K562 (cell line): ENCODE measurements around the gene CAMK2B. TPM values are rescaled to one million over a fixed set of nuclear protein-coding genes. Genes with fewer than 3 reads are reported as not detected.

Source experiments
- ATAC-seq: fragments of 200-7000 bp; cut with Tn5 transposase; 3 replicates; pipeline ENCODE4 v1.9.1; 2020; ENCODE audit warnings: moderate library complexity
- BruUV-seq: library from RNA; stranded (reverse); fragments of 400-500 nt; replicated peaks from 2 replicates; lab custom pipeline; 2021; lab: Mats Ljungman, UMichigan
- CTCF ChIA-PET: fragments of 300-600 bp; formaldehyde crosslinking; extraction: SDS; loops from one replicate; lab custom pipeline; 2021; ENCODE audit warnings: low intra/inter-chr PET ratio; lab: Yijun Ruan, JAX
- POLR2A ChIA-PET: fragments of 300-600, 350-650 bp; sonication (Branson Sonifier 250); formaldehyde crosslinking; extraction: SDS; loops from one replicate; lab custom pipeline; 2021; ENCODE audit warnings: antibody characterized with exemption, inconsistent platforms; lab: Yijun Ruan, JAX
- DNase-seq, 4 experiments: peaks; one replicate each; pipeline versions ENCODE4 v3.0.0 to v3.0.0-alpha.2; 2011 to 2018; ENCODE audit warnings: low spot score in 3 of 4, mixed read lengths in 3 of 4; ENCODE audit errors: extremely low read depth in 1 of 4
- FAIRE-seq: peaks from 2 replicates; lab custom pipeline; 2011; peaks lifted over from hg19 to GRCh38; lab: Jason Lieb, UNC
- H2AFZ ChIP-seq: 2 replicates; pipeline ENCODE4 v1.6.0; 2011; ENCODE audit warnings: low read depth, low read length, control low read depth, inconsistent platforms
- H3K27ac ChIP-seq: fragments of 200-600 bp; 3 replicates; pipeline ENCODE4 v1.8.0; 2011; ENCODE audit warnings: low read depth, mild to moderate bottlenecking, control low read depth, inconsistent platforms, low read length, moderate library complexity, mixed read lengths; ENCODE audit errors: extremely low read depth
- H3K27me3 ChIP-seq, 2 experiments: fragments of 300-600 bp in 1 of 2; 2 replicates in 1 of 2; 3 replicates in 1 of 2; pipeline versions ENCODE4 v1.6.0 to v1.8.0; 2011; ENCODE audit warnings: inconsistent platforms in 2 of 2, low read length in 2 of 2, mild to moderate bottlenecking in 1 of 2, mixed read lengths in 1 of 2, moderate library complexity in 1 of 2; ENCODE audit not compliant: control insufficient read depth in 2 of 2, insufficient read depth in 2 of 2
- H3K36me3 ChIP-seq: fragments of 300-600 bp; 3 replicates; pipeline ENCODE4 v1.8.0; 2011; ENCODE audit warnings: mild to moderate bottlenecking, low read length, inconsistent platforms; ENCODE audit not compliant: control insufficient read depth, insufficient read depth
- H3K4me1 ChIP-seq, 2 experiments: fragments of 200-600 bp in 1 of 2; replicated peaks in 1 of 2; 2 replicates in 1 of 2; 3 replicates in 1 of 2; pipeline versions ENCODE4 v1.5.1 to v1.8.0; 2011; ENCODE audit warnings: inconsistent platforms in 2 of 2, low read length in 2 of 2, mild to moderate bottlenecking in 1 of 2, mixed read lengths in 1 of 2, moderate library complexity in 1 of 2; ENCODE audit not compliant: control insufficient read depth in 2 of 2, insufficient read depth in 2 of 2
- H3K4me2 ChIP-seq: 2 replicates; pipeline ENCODE4 v1.6.1; 2011; ENCODE audit warnings: low read length, control low read depth, inconsistent platforms, mixed read lengths; ENCODE audit not compliant: insufficient read depth
- H3K4me3 ChIP-seq: fragments of 200-600 bp; sonication (generic), shearing (Covaris generic); 2 replicates; pipeline ENCODE4 v1.5.1; 2016; ENCODE audit warnings: control low read depth, inconsistent platforms
- H3K79me2 ChIP-seq: fragments of 200-600 bp; 3 replicates; pipeline ENCODE4 v1.8.0; 2011; ENCODE audit warnings: low read length, inconsistent platforms; ENCODE audit not compliant: control insufficient read depth, insufficient read depth
- H3K9ac ChIP-seq, 2 experiments: 2 replicates each; pipeline versions ENCODE4 v1.6.0 to v1.6.1; 2011; ENCODE audit warnings: low read depth in 2 of 2, low read length in 2 of 2, control low read depth in 1 of 2, inconsistent platforms in 1 of 2, mild to moderate bottlenecking in 1 of 2, mixed read lengths in 1 of 2; ENCODE audit not compliant: insufficient read depth in 1 of 2
- H3K9me1 ChIP-seq: one replicate; pipeline ENCODE4 v1.6.0; 2011; ENCODE audit warnings: inconsistent platforms, mild to moderate bottlenecking, low read length, moderate library complexity; ENCODE audit not compliant: control insufficient read depth, insufficient read depth
- H3K9me3 ChIP-seq: replicated peaks from 2 replicates; pipeline ENCODE4 v1.5.1; 2011; ENCODE audit warnings: low read depth, low read length, inconsistent platforms; ENCODE audit not compliant: control insufficient read depth, insufficient read depth
- H4K20me1 ChIP-seq: replicated peaks from 2 replicates; pipeline ENCODE4 v1.6.1; 2011; ENCODE audit warnings: low read length, inconsistent platforms, mixed read lengths; ENCODE audit not compliant: control insufficient read depth, insufficient read depth
- ARHGAP35 ChIP-seq: fragments of 450-650 bp; IDR thresholded peaks from 2 replicates; pipeline ENCODE4 v1.6.1; 2018; ENCODE audit not compliant: partially characterized antibody
- ATF7 ChIP-seq: fragments of 450-650 bp; IDR thresholded peaks from 2 replicates; pipeline ENCODE4 v1.7.1; 2014; ENCODE audit warnings: mild to moderate bottlenecking, moderate library complexity
- CBX3 ChIP-seq, 2 experiments: IDR thresholded peaks; 1 replicate in 1 of 2; 2 replicates in 1 of 2; pipeline ENCODE4 v1.6.1; 2012; ENCODE audit warnings: inconsistent platforms in 2 of 2, low read length in 2 of 2, borderline replicate concordance in 1 of 2, control low read depth in 1 of 2
- KLF13 ChIP-seq: fragments of 450-650 bp; IDR thresholded peaks from 2 replicates; pipeline ENCODE4 v1.6.1; 2016; ENCODE audit warnings: missing genetic modification characterization, low read depth, mild to moderate bottlenecking, missing compliant biosample characterization, moderate library complexity, borderline replicate concordance
- MTA1 ChIP-seq: fragments of 450-650 bp; IDR thresholded peaks from 2 replicates; pipeline ENCODE4 v1.6.1; 2017; ENCODE audit warnings: borderline replicate concordance
- MXI1 ChIP-seq: IDR thresholded peaks from 2 replicates; pipeline ENCODE4 v1.6.1; 2011; ENCODE audit warnings: low read depth, mild to moderate bottlenecking, improper control_type of control experiment, low read length
- RBM17 ChIP-seq: fragments of 200-400 bp; formaldehyde crosslinking; IDR thresholded peaks from 2 replicates; pipeline ENCODE4 v1.6.1; 2017; ENCODE audit warnings: low read depth, mild to moderate bottlenecking, low read length, borderline replicate concordance
- RUNX1 ChIP-seq: sonication (generic); IDR thresholded peaks from 2 replicates; pipeline ENCODE4 v1.6.1; 2016; ENCODE audit warnings: antibody characterized with exemption, low read depth
- SMARCB1 ChIP-seq: IDR thresholded peaks from 2 replicates; pipeline ENCODE4 v1.6.1; 2011; ENCODE audit warnings: improper control_type of control experiment, low read depth; ENCODE audit not compliant: insufficient read length
- SRSF9 ChIP-seq: fragments of 200-400 bp; formaldehyde crosslinking; IDR thresholded peaks from 2 replicates; pipeline ENCODE4 v1.6.1; 2017; ENCODE audit warnings: low read depth, low read length, borderline replicate concordance
- TOE1 ChIP-seq, 2 experiments: fragments of 450-650 bp in 1 of 2; sonication (generic) in 1 of 2; formaldehyde crosslinking in 1 of 2; IDR thresholded peaks; 2 replicates each; pipeline versions ENCODE4 v1.7.1 to v1.8.0; 2016 to 2022; ENCODE audit warnings: borderline replicate concordance in 2 of 2, mild to moderate bottlenecking in 2 of 2, antibody characterized with exemption in 1 of 2, inconsistent platforms in 1 of 2, low read depth in 1 of 2, missing genetic modification reagents in 1 of 2, moderate library complexity in 1 of 2
- ZNF445 ChIP-seq: fragments of 250-450 bp; sonication (Bioruptor Pico); IDR thresholded peaks from 2 replicates; pipeline ENCODE4 v1.4.0; 2020; ENCODE audit warnings: low read depth, mild to moderate bottlenecking, moderate library complexity
- ZNF780A ChIP-seq: fragments of 250-450 bp; sonication (Bioruptor Pico); IDR thresholded peaks from 2 replicates; pipeline ENCODE4 v1.5.0; 2021; ENCODE audit warnings: mild to moderate bottlenecking
- WGBS: fragments of 100-300 bp; shearing (Covaris generic); methylation state at CpG from one replicate; pipeline ENCODE4 v1.1.6; 2016; ENCODE audit warnings: low coverage, mixed read lengths; ENCODE audit not compliant: insufficient coverage; ENCODE audit errors: missing lambda C conversion rate; 5-methylcytosine and 5-hydroxymethylcytosine counted together
- in situ Hi-C: fragments of 300-500 bp; cut with MboI; formaldehyde crosslinking; loops from 4 replicates; pipeline ENCODE4 v1.15.0; 2018; ENCODE audit warnings: inconsistent platforms, mixed read lengths
- intact Hi-C: fragments of 100-400 bp; cut with micrococcal nuclease; formaldehyde crosslinking; loops from 2 replicates; pipeline ENCODE4 v1.14.2; 2022
- polyA plus RNA-seq, 8 experiments: library from polyadenylated mRNA; depleted of rRNA in 4 of 8; stranded (reverse) in 5 of 8; unstranded in 3 of 8; fragments of >200 nt; fragmentation: Nextera tagmentation in 2 of 8; fragmentation: Illumina TruSeq in 1 of 8; extraction: Ambion mirVana in 2 of 8; extraction: Trizol in 1 of 8; gene quantifications; 2 replicates each; pipeline versions ENCODE4 v1.2.1 to v1.2.3, GENCODE V29; 2011 to 2014; ENCODE audit warnings: inconsistent platforms in 1 of 8, missing spikeins in 1 of 8
- total RNA-seq, 7 experiments: library from RNA; depleted of rRNA in 6 of 7; stranded (reverse); fragments of >200 nt in 6 of 7; fragmentation: Illumina TruSeq in 2 of 7; extraction: Trizol in 2 of 7; gene quantifications; 2 replicates each; pipeline versions ENCODE4 v1.2.1 to v1.2.3, GENCODE V29; 2011 to 2021; ENCODE audit warnings: low replicate concordance in 1 of 7
- TF ChIP-seq, protein P1 (sequence below): sonication (generic); formaldehyde crosslinking; IDR thresholded peaks from 2 replicates; pipeline ENCODE4 v1.8.1; 2023; ENCODE audit warnings: mild to moderate bottlenecking, missing genetic modification reagents
- TF ChIP-seq, protein P2 (sequence below): fragments of 250-450 bp; sonication (Bioruptor Pico); IDR thresholded peaks from 2 replicates; pipeline ENCODE4 v1.5.0; 2021; ENCODE audit warnings: mild to moderate bottlenecking, moderate library complexity
- TF ChIP-seq, protein P3 (sequence below): IDR thresholded peaks from 3 replicates; pipeline ENCODE4 v1.6.1; 2011; ENCODE audit warnings: borderline replicate concordance, mild to moderate bottlenecking; ENCODE audit not compliant: insufficient read length, insufficient read depth

CAMK2B gene
- total and polyA plus RNA-seq, 9 of the 15 experiments (the other 6 are each of a cell fraction or from before 2014, with no cell fraction given): 0.04 to 0.09 (median 0.05) TPM; not detected in 4

DNA sequence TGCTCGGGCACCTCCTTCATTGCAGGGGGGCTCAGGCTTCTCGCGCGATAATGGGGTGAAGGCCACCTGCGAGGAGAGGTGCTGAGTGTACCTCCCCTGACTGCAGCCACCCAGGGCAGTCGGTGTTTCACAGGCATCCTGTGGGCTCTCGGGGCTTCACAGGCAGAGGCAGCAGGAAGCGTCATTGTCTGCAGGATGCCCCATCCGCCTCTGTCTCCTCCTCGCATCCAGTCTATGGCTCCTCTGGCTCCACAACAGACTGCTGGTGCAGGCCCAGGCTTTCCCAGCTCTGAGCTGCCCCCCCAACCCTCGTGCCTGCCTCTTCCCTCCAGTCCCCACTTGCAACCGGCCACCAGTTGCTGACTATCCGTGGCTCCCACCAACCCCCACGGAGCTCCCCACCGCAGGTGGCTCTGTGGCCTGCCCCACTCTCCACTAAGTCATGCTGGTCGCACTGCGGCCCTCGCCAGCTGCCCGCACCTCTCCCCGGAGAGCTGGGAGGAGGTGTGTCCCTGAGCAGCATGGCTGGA, 36.5 kb downstream of the CAMK2B start:
- peaks cover 36 to 86% of the 10 kb centered on the region in 2 experiments; a peak in 4 of 5 replicates for H3K27me3 ChIP-seq
- no peaks in the 10 kb centered on the region for H3K9me1 ChIP-seq
- no peak overlapping the region; a peak in 1 of 4 replicates for H3K9ac ChIP-seq
- H3K36me3 ChIP-seq: no peaks in the 10 kb centered on the region
- FAIRE-seq (no peak), DNase-seq (no peak), ATAC-seq (no peak)
- 16% methylated on average over 20 of the region's 20 CpGs for WGBS
- BruUV-seq: no TSS peak
- no peak overlapping the region for H3K4me2 ChIP-seq
- POLR2A ChIA-PET: no interaction called here
- H3K9me3 ChIP-seq: no peaks in the 10 kb centered on the region
- H3K4me1 ChIP-seq: peaks cover 14 to 24% of the 10 kb centered on the region in 2 experiments
- no peak for TF ChIP-seq ATF7
- TF ChIP-seq MXI1: no peak
- TF ChIP-seq RUNX1: no peak
- no peak for TF ChIP-seq CBX3 (IDR thresholded peaks at IDR 0.05; ENCODE audit: borderline replicate concordance in 1 of 2, low read length in 2 of 2)
- no peak for TF ChIP-seq SRSF9
- TF ChIP-seq ARHGAP35: no peak
- no peak for TF ChIP-seq KLF13 (tag)
- TF ChIP-seq RBM17: no peak
- no peak for TF ChIP-seq SMARCB1
- TF ChIP-seq TOE1 (IDR thresholded peaks at IDR 0.05; ENCODE audit: borderline replicate concordance): no peak
- TF ChIP-seq TOE1 (CRISPR knock-in tag; IDR thresholded peaks at IDR 0.05; ENCODE audit: borderline replicate concordance, low read depth): no peak
- TF ChIP-seq, protein P1, sequence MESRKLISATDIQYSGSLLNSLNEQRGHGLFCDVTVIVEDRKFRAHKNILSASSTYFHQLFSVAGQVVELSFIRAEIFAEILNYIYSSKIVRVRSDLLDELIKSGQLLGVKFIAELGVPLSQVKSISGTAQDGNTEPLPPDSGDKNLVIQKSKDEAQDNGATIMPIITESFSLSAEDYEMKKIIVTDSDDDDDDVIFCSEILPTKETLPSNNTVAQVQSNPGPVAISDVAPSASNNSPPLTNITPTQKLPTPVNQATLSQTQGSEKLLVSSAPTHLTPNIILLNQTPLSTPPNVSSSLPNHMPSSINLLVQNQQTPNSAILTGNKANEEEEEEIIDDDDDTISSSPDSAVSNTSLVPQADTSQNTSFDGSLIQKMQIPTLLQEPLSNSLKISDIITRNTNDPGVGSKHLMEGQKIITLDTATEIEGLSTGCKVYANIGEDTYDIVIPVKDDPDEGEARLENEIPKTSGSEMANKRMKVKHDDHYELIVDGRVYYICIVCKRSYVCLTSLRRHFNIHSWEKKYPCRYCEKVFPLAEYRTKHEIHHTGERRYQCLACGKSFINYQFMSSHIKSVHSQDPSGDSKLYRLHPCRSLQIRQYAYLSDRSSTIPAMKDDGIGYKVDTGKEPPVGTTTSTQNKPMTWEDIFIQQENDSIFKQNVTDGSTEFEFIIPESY (CRISPR knock-in tag): no peak
- TF ChIP-seq ZNF780A (CRISPR knock-in tag): no peak
- TF ChIP-seq, protein P2, sequence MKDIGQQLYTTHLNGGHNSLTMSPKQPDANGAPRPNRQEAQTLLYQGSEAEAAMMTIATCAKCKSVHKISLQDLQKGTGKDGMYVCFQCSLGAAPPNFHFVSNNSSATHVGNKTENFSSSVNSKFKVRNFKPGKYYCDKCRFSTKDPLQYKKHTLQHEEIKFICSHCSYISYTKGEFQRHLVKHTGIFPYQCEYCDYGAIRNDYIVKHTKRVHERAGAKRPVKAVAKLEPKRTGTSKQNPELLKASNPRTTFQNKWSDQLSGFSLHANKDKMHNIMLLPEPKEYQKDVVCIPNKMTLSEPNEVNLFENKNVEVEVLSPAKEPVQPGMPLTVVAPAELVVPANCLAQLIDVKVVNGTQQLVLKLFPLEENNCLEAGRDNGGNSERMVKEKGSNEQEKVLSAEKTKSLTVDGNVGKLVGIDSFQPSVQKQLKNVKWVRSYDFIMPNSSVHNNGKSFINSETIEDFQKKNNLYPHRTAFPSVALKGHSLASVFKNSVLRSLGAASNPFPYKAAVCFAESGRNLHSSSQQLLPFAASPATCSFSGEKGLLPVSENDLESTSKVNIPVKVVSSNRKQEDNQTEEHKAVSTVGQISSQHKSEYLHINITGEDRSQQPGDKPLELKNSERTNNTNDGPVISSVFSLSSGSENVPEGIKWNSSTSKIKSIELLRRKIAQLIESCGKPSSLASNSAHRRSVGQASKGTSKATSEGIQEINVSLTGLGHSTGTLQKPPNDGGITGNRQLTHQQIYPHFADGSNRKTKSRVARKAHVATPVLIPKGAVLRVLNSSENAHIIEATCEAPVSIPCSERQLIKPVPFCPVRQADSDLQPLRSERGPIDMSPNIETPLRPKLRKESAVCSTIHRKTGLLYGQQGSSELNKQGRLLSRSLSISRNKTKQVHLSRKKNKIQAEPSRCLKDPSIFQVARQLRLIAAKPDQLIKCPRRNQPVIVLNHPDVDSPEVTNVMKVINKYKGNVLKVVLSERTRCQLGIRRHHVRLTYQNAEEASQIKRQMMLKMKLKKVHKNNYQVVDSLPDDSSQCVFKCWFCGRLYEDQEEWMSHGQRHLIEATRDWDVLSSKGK (CRISPR knock-in tag): no peak
- TF ChIP-seq, protein P3, sequence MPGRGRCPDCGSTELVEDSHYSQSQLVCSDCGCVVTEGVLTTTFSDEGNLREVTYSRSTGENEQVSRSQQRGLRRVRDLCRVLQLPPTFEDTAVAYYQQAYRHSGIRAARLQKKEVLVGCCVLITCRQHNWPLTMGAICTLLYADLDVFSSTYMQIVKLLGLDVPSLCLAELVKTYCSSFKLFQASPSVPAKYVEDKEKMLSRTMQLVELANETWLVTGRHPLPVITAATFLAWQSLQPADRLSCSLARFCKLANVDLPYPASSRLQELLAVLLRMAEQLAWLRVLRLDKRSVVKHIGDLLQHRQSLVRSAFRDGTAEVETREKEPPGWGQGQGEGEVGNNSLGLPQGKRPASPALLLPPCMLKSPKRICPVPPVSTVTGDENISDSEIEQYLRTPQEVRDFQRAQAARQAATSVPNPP: no peak
- no peak for TF ChIP-seq MTA1
- no peak for TF ChIP-seq ZNF445
- intact Hi-C loops: no loop called here
- in situ Hi-C loops: no loop called here
- peaks cover 18% of the 10 kb centered on the region for H4K20me1 ChIP-seq
- H3K27ac ChIP-seq: no peak overlapping the region
- CTCF ChIA-PET: no interaction called here
- H2AFZ ChIP-seq: no peak overlapping the region
- no peak overlapping the region for H3K4me3 ChIP-seq
- H3K79me2 ChIP-seq: no peaks in the 10 kb centered on the region
